Skin of body (tissue), 2 donors: ENCODE measurements around the gene NOL4L. TPM values are rescaled to one million over a fixed set of nuclear protein-coding genes. Genes with fewer than 3 reads are reported as not detected.

Experiments
- DNase-seq: peaks from one replicate; lab custom pipeline; 2025; lab: John Stamatoyannopoulos, UW
- total RNA-seq: library from RNA; depleted of rRNA; stranded (reverse); fragments of >200 nt; gene quantifications from one replicate; pipeline ENCODE4 v1.2.3, GENCODE V29; 2014

Gene NOL4L
- 4.3 TPM for total RNA-seq

GRCh38 chr20:32585011-32585585 lies at the start of gene NOL4L:
Gene NOL4L, minus strand, starts transcription at chr20:32585333. Its CDS starts 443 bp downstream, at chr20:32584890.
- no peak for DNase-seq

- no peak for DNase-seq
Observed at GRCh38 chr20:32634041-32634805, 49.1 kb upstream of the NOL4L start.

- no peak for DNase-seq
Observed at GRCh38 chr20:32632461-32633354, 47.6 kb upstream of the NOL4L start.

- DNase-seq = no peak
Observed at GRCh38 chr20:32631933-32632460, 46.9 kb upstream of the NOL4L start.

GRCh38 chr20:32629813-32630212 lies 44.7 kb upstream of the NOL4L start:
- no peak for DNase-seq

- DNase-seq = no peak
Observed at GRCh38 chr20:32628960-32629530, 43.9 kb upstream of the NOL4L start.

- DNase-seq = no peak
Observed at GRCh38 chr20:32626859-32627636, 41.9 kb upstream of the NOL4L start.

GRCh38 chr20:32626407-32626806 lies 41.3 kb upstream of the NOL4L start:
- no peak for DNase-seq

GRCh38 chr20:32625996-32626395 lies 40.9 kb upstream of the NOL4L start:
- no peak for DNase-seq

GRCh38 chr20:32624687-32625345 lies 39.7 kb upstream of the NOL4L start:
- DNase-seq = no peak

GRCh38 chr20:32623667-32624157 lies 38.6 kb upstream of the NOL4L start:
- no peak for DNase-seq

- no peak for DNase-seq
Observed at GRCh38 chr20:32622585-32623468, 37.7 kb upstream of the NOL4L start.

GRCh38 chr20:32621891-32622584 lies 36.9 kb upstream of the NOL4L start:
- no peak for DNase-seq

GRCh38 chr20:32621071-32621890 lies 36.1 kb upstream of the NOL4L start:
- DNase-seq = no peak

GRCh38 chr20:32619586-32619985 lies 34.5 kb upstream of the NOL4L start:
- no peak for DNase-seq

- DNase-seq = no peak
Observed at GRCh38 chr20:32614772-32615171, 29.6 kb upstream of the NOL4L start.

GRCh38 chr20:32614303-32614702 lies 29.2 kb upstream of the NOL4L start:
- DNase-seq = no peak
